AG09309 (cell line): ENCODE measurements around the gene WWC2.
"Not testable (repeated sequence)": the region's sequence is repeated elsewhere in the genome, so short reads cannot be mapped to it uniquely, and the experiment has no call there.

Source experiments
- DNase-seq: peaks from one replicate; pipeline ENCODE4 v3.0.0-alpha.2; 2010; ENCODE audit warnings: low read depth
- H3K4me3 ChIP-seq: 2 replicates; pipeline ENCODE4 v1.5.1; 2011; ENCODE audit warnings: mild to moderate bottlenecking, low read depth, low read length, moderate library complexity; ENCODE audit not compliant: control insufficient read depth
- TF ChIP-seq, protein P1 (sequence below): IDR thresholded peaks from 2 replicates; pipeline ENCODE4 v1.5.1; 2011; ENCODE audit warnings: mild to moderate bottlenecking, low read depth, low read length, inconsistent platforms; ENCODE audit not compliant: insufficient read depth, control insufficient read depth; ENCODE audit errors: missing control alignments

The WWC2 gene

DNA sequence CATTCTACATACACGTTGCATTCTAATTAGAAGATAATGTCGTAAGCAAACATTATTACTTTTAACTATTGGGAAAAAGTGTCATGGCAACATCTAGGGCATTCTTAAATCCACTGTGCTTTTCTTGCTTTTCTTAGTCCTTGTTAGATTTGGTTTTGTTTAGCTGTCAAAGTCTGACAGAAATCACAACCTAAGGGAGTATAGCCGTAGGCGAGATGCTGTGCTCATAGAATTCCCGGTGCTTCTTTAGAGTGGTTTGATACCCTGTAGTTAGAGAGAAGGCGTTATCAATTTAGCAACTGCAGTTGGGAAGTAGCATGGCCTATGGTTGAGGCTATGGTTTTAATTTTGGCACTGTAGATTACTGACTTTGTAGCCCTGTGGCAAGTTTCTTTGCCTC is 45.7 kb downstream of the WWC2 start:
- TF ChIP-seq, protein P1, sequence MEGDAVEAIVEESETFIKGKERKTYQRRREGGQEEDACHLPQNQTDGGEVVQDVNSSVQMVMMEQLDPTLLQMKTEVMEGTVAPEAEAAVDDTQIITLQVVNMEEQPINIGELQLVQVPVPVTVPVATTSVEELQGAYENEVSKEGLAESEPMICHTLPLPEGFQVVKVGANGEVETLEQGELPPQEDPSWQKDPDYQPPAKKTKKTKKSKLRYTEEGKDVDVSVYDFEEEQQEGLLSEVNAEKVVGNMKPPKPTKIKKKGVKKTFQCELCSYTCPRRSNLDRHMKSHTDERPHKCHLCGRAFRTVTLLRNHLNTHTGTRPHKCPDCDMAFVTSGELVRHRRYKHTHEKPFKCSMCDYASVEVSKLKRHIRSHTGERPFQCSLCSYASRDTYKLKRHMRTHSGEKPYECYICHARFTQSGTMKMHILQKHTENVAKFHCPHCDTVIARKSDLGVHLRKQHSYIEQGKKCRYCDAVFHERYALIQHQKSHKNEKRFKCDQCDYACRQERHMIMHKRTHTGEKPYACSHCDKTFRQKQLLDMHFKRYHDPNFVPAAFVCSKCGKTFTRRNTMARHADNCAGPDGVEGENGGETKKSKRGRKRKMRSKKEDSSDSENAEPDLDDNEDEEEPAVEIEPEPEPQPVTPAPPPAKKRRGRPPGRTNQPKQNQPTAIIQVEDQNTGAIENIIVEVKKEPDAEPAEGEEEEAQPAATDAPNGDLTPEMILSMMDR = no peak
- no peak for DNase-seq
- no peak overlapping the region for H3K4me3 ChIP-seq

- no peak for DNase-seq
- H3K4me3 ChIP-seq = no peak overlapping the region
- TF ChIP-seq, protein P1 = no peak
Observed at GRCh38 chr4:183145773-183146172, 46.7 kb downstream of the WWC2 start.

DNA sequence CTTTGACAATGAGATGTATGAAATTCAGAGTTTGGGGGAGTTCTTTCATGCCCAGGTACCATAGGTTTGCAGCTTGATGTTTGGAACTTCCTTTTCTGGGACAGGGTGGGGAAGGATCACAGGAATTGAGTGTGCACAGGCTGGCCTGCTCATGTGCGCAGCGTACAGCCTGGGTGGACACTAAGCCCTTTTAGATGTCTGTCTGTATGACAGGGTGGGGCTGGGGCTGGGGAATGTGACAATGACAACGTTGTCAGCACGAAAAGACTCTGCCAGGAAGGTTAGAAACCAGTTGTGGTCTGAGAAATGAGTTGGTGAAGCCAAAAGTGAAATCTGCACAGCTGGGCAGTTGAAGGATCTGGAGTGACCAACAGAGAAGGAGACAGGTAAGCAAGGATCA is 47.4 kb downstream of the WWC2 start:
- no peak overlapping the region for H3K4me3 ChIP-seq
- TF ChIP-seq, protein P1 = no peak
- no peak for DNase-seq

DNA sequence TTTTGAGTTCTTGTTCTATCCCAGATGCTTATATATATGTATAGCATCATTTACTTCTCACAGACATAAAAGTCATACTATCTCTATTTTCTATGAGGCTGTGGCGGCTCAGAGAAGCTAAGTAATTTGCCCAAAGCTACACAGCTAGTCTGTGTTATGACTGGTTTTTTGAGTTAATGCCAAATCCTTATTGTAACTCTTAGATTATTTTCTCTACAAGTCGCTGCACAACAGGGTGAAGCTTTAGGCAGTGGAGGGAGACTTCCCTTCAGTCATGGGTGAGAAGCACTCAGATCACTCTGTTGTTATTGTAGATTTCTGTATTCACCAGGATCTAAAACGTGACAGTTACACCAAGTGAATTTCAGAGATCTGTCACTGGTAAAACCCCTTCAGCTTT is 48.1 kb downstream of the WWC2 start:
- no peak overlapping the region for H3K4me3 ChIP-seq
- DNase-seq = no peak
- TF ChIP-seq, protein P1 = no peak

DNA sequence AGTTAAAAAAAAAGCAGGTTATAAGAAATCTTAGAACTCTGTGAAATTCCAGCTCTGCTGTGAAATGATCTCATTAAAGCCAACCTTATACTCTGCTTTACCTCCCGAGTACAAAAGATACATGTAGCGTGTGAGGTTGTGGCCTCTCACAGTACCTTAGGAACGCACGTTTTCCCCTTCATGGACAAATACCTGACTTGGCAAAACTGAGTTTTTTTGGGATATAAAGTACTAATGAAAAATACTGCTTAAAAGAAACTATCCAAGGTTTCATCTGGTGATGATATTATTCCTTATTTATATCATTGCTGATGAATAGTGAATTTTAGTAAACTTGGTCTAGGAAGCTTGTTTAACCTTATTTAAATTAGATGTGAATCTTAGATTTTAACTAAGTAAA is 48.9 kb downstream of the WWC2 start:
- TF ChIP-seq, protein P1 = no peak
- H3K4me3 ChIP-seq = no peak overlapping the region
- no peak for DNase-seq

- H3K4me3 ChIP-seq = no peak overlapping the region
- TF ChIP-seq, protein P1 = no peak
- no peak for DNase-seq
Observed at GRCh38 chr4:183149616-183150539, 50.8 kb downstream of the WWC2 start.

DNA sequence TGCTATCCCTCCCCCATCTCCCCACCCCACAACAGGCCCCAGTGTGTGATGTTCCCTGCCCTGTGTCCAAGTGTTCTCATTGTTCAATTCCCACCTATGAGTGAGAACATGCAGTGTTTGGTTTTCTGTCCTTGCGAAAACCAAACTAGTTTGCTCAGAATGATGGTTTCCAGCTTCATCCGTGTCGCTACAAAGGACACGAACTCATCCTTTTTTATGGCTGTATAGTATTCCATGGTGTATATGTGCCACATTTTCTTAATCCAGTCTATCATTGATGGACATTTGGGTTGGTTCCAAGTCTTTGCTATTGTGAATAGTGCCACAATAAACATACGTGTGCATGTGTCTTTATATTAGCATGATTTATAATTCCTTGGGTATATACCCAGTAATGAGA is 51.6 kb downstream of the WWC2 start:
- not testable (repeated sequence) for H3K4me3 ChIP-seq, DNase-seq

- H3K4me3 ChIP-seq, DNase-seq: not testable (repeated sequence)
Observed at GRCh38 chr4:183152232-183152631, 53.2 kb downstream of the WWC2 start.
